Measurements from ENCODE around the gene TMEM132C. TPM values are rescaled to one million over a fixed set of nuclear protein-coding genes. Genes with fewer than 3 reads are reported as not detected.

The TMEM132C gene
- total and polyA plus RNA-seq, 2 donors (not counting 1 experiment from before 2014, with no cell fraction given) = not detected

DNA sequence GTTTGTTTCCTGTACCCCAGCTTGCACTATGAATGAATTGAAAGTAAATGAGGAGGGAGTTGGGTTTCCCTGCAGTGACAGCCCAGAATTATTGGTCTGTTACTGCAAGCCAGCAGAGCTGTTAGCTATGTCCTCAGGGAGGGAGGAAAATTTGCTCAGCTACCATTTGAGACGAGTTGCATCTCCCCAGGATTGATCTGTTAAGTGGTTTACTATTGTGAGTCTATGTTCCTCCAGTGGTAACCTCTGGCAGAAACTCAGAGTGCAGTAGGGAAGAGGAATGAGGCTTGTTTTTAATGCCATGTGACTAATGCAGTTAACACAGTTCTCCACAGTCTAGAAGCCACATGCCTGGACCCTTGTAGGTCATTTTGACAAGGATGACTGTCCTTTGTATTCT is 382.9 kb downstream of the TMEM132C start:
- ATAC-seq (ENCODE audit: low read depth) = no peak
- H3K27ac Mint-ChIP-seq = no peak overlapping the region

GRCh38 chr12:128652136-128652751 is 385.3 kb downstream of the TMEM132C start:
- H3K9me3 Mint-ChIP-seq (ENCODE audit: insufficient read depth) = peaks cover 5% of the 10 kb centered on the region
- no peaks in the 10 kb centered on the region for H3K79me2 ChIP-seq (ENCODE audit: control insufficient read depth, insufficient read depth, low read length)

More for the DNA sequence above, 382.9 kb downstream of the TMEM132C start:
- H3K4me1 ChIP-seq (ENCODE audit: control insufficient read depth in 2 of 2, insufficient read depth in 2 of 2, low read length in 2 of 2) = no peaks in the 10 kb centered on the region
- no peak for TF ChIP-seq EZH2 (IDR thresholded peaks at IDR 0.05; ENCODE audit: borderline replicate concordance, insufficient read depth, low read depth, low read length, poor library complexity, severe bottlenecking)
- TF ChIP-seq CTCF (IDR thresholded peaks at IDR 0.05) = no peak
- POLR2A ChIA-PET = no interaction called here
- no peaks in the 10 kb centered on the region for H3K36me3 ChIP-seq (replicated peaks in 1 of 2; ENCODE audit: control extremely low read depth in 1 of 2, control insufficient read depth in 1 of 2, extremely low read depth in 1 of 2, insufficient read depth in 2 of 2, low read length in 1 of 2)
- peaks cover 0 to 5% (median 0%) of the 10 kb centered on the region in 4 experiments for H3K27me3 ChIP-seq (replicated peaks in 1 of 4; ENCODE audit: control extremely low read depth in 1 of 4, control insufficient read depth in 3 of 4, insufficient read depth in 4 of 4, low read length in 3 of 4)
- Mint-ChIP-seq H3K9me3 (ENCODE audit: insufficient read depth) (peaks cover 2% of the 10 kb centered on the region), H3K4me3 (no peak overlapping the region), H3K4me1 (no peaks in the 10 kb centered on the region), H3K27me3 (peaks cover 14% of the 10 kb centered on the region)
- H2AFZ ChIP-seq (ENCODE audit: insufficient read depth, low read depth, low read length, poor library complexity, severe bottlenecking) = no peak overlapping the region
- no peak overlapping the region for H3K4me2 ChIP-seq (replicated peaks; ENCODE audit: low read depth, low read length, poor library complexity, severe bottlenecking)
- no peak for DNase-seq
- H3K27ac ChIP-seq (ENCODE audit: low read length in 2 of 2) = no peak overlapping the region
- no peaks in the 10 kb centered on the region for H3K79me2 ChIP-seq (ENCODE audit: control insufficient read depth, insufficient read depth, low read length)
- no peaks in the 10 kb centered on the region for H3K9me3 ChIP-seq (ENCODE audit: control extremely low read depth in 1 of 3, control insufficient read depth in 2 of 3, insufficient read depth in 1 of 3, low read length in 2 of 3)
- WGBS (ENCODE audit: insufficient coverage) = 20% methylated on average over 1 of the region's 1 CpG
- H4K20me1 ChIP-seq (ENCODE audit: control insufficient read depth, insufficient read depth, low read length, poor library complexity, severe bottlenecking) = no peaks in the 10 kb centered on the region
- intact Hi-C loops (cut with micrococcal nuclease) = no loop called here
- CTCF ChIA-PET = no interaction called here
- no peak overlapping the region for H3K9ac ChIP-seq (ENCODE audit: low read length)
- H3K4me3 ChIP-seq (ENCODE audit: control extremely low read depth in 1 of 5, extremely low read depth in 1 of 5, insufficient read depth in 1 of 5, low read depth in 2 of 5, low read length in 4 of 5) = no peak overlapping the region

More at GRCh38 chr12:128652136-128652751, 385.3 kb downstream of the TMEM132C start:
- WGBS (ENCODE audit: insufficient coverage) = 85% methylated on average over 16 of the region's 17 CpGs
- Histone ChIP-seq H3K27me3 (replicated peaks in 1 of 4; ENCODE audit: control extremely low read depth in 1 of 4, control insufficient read depth in 3 of 4, insufficient read depth in 4 of 4, low read length in 3 of 4) (peaks cover 0 to 5% (median 0%) of the 10 kb centered on the region in 4 experiments), H3K4me3 (ENCODE audit: control extremely low read depth in 1 of 5, extremely low read depth in 1 of 5, insufficient read depth in 1 of 5, low read depth in 2 of 5, low read length in 4 of 5) (no peak overlapping the region), H3K9me3 (ENCODE audit: control extremely low read depth in 1 of 3, control insufficient read depth in 2 of 3, insufficient read depth in 1 of 3, low read length in 2 of 3) (no peaks in the 10 kb centered on the region), H3K27ac (ENCODE audit: low read length in 2 of 2) (no peak overlapping the region), H3K4me2 (replicated peaks; ENCODE audit: low read depth, low read length, poor library complexity, severe bottlenecking) (no peak overlapping the region), H4K20me1 (ENCODE audit: control insufficient read depth, insufficient read depth, low read length, poor library complexity, severe bottlenecking) (no peaks in the 10 kb centered on the region), H2AFZ (ENCODE audit: insufficient read depth, low read depth, low read length, poor library complexity, severe bottlenecking) (no peak overlapping the region), H3K9ac (ENCODE audit: low read length) (no peak overlapping the region), H3K4me1 (ENCODE audit: control insufficient read depth in 2 of 2, insufficient read depth in 2 of 2, low read length in 2 of 2) (no peaks in the 10 kb centered on the region), H3K36me3 (replicated peaks in 1 of 2; ENCODE audit: control extremely low read depth in 1 of 2, control insufficient read depth in 1 of 2, extremely low read depth in 1 of 2, insufficient read depth in 2 of 2, low read length in 1 of 2) (no peaks in the 10 kb centered on the region)
- DNase-seq (no peak), ATAC-seq (ENCODE audit: low read depth) (no peak)
- H3K4me1 Mint-ChIP-seq = no peaks in the 10 kb centered on the region
- no peak overlapping the region for H3K4me3 Mint-ChIP-seq
- H3K27ac Mint-ChIP-seq = no peak overlapping the region
- ChIA-PET CTCF (no interaction called here), POLR2A (no interaction called here)
- no peak for TF ChIP-seq CTCF (IDR thresholded peaks at IDR 0.05)
- peaks cover 14% of the 10 kb centered on the region for H3K27me3 Mint-ChIP-seq
- intact Hi-C loops (cut with micrococcal nuclease) = no loop called here

Data from B cell (primary cell).